Nephron (organoid): Measurements from ENCODE around the gene APPBP2.

ENCODE experiments used
- H3K27ac Mint-ChIP-seq, 3 experiments: 2 replicates each; pipeline ENCODE4 v1.8.0; 2020; ENCODE audit warnings: mixed read lengths in 3 of 3, mild to moderate bottlenecking in 2 of 3, moderate library complexity in 1 of 3
- H3K27me3 Mint-ChIP-seq: 2 replicates; pipeline ENCODE4 v1.8.0; 2021; ENCODE audit warnings: low read depth, mild to moderate bottlenecking, moderate library complexity, mixed read lengths
- H3K36me3 Mint-ChIP-seq: 2 replicates; pipeline ENCODE4 v1.8.0; 2020; ENCODE audit warnings: low read depth, mixed read lengths
- H3K4me1 Mint-ChIP-seq: 2 replicates; pipeline ENCODE4 v1.8.0; 2020; ENCODE audit warnings: mixed read lengths
- H3K4me3 Mint-ChIP-seq, 3 experiments: 2 replicates each; pipeline ENCODE4 v1.8.0; 2020; ENCODE audit warnings: mild to moderate bottlenecking in 3 of 3, mixed read lengths in 3 of 3, moderate library complexity in 2 of 3
- H3K9me3 Mint-ChIP-seq: 2 replicates; pipeline ENCODE4 v1.8.0; 2020; ENCODE audit warnings: mixed read lengths
- CTCF ChIP-seq, 3 experiments: fragments of 200-600 bp; sonication (generic); IDR thresholded peaks; one replicate each; pipeline ENCODE4 v1.5.0; 2021; ENCODE audit warnings: antibody characterized with exemption in 3 of 3; ENCODE audit not compliant: unreplicated experiment in 3 of 3

Gene APPBP2

DNA sequence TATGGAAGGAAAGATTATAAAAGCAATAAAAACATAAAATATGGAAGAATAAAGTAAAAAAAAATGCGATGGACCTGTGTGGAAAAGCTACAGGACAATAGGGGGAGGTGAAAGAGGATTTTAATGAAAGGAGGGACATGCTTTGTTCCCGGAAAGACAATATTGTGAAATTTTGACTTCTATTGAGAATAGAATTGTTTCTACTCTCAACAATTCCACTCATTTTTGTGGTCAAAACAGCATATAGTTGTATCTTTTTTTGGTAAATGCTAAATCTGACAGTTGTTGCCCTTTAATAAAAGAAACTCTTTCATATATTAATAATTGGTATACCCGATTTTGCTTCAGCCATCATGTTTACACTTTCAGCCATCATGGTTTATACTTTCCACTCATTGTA lies 22.9 kb upstream of the APPBP2 start:
- H3K36me3 Mint-ChIP-seq: peaks cover 13% of the 10 kb centered on the region
- H3K4me1 Mint-ChIP-seq: no peaks in the 10 kb centered on the region
- TF ChIP-seq CTCF (IDR thresholded peaks at IDR 0.05; ENCODE audit: unreplicated experiment in 3 of 3): no peak
- H3K4me3 Mint-ChIP-seq: no peak overlapping the region
- no peak overlapping the region for H3K27ac Mint-ChIP-seq
- H3K9me3 Mint-ChIP-seq: peaks cover 7% of the 10 kb centered on the region
- no peaks in the 10 kb centered on the region for H3K27me3 Mint-ChIP-seq

GRCh38 chr17:60545465-60546191 lies 19.6 kb upstream of the APPBP2 start:
- no peak overlapping the region for H3K27ac Mint-ChIP-seq
- H3K4me1 Mint-ChIP-seq: no peaks in the 10 kb centered on the region
- peaks cover 2% of the 10 kb centered on the region for H3K9me3 Mint-ChIP-seq
- H3K27me3 Mint-ChIP-seq: no peaks in the 10 kb centered on the region
- peaks cover 5% of the 10 kb centered on the region for H3K36me3 Mint-ChIP-seq
- no peak overlapping the region for H3K4me3 Mint-ChIP-seq
- TF ChIP-seq CTCF (IDR thresholded peaks at IDR 0.05; ENCODE audit: unreplicated experiment in 3 of 3): no peak

GRCh38 chr17:60542071-60542470 lies 16.0 kb upstream of the APPBP2 start:
- Mint-ChIP-seq H3K36me3 (no peaks in the 10 kb centered on the region), H3K27ac (no peak overlapping the region), H3K4me3 (no peak overlapping the region), H3K4me1 (no peaks in the 10 kb centered on the region), H3K27me3 (no peaks in the 10 kb centered on the region), H3K9me3 (no peaks in the 10 kb centered on the region)
- TF ChIP-seq CTCF (IDR thresholded peaks at IDR 0.05; ENCODE audit: unreplicated experiment in 3 of 3): no peak

- Mint-ChIP-seq H3K27ac (no peak overlapping the region), H3K4me1 (no peaks in the 10 kb centered on the region), H3K36me3 (no peaks in the 10 kb centered on the region), H3K9me3 (no peaks in the 10 kb centered on the region), H3K27me3 (no peaks in the 10 kb centered on the region), H3K4me3 (no peak overlapping the region)
- TF ChIP-seq CTCF (IDR thresholded peaks at IDR 0.05; ENCODE audit: unreplicated experiment in 3 of 3): no peak
These were observed 14.4 kb upstream of the APPBP2 start for GRCh38 chr17:60540460-60540859.

- TF ChIP-seq CTCF (IDR thresholded peaks at IDR 0.05; ENCODE audit: unreplicated experiment in 3 of 3): no peak
- no peaks in the 10 kb centered on the region for H3K27me3 Mint-ChIP-seq
- no peak overlapping the region for H3K27ac Mint-ChIP-seq
- no peaks in the 10 kb centered on the region for H3K36me3 Mint-ChIP-seq
- H3K4me3 Mint-ChIP-seq: no peak overlapping the region
- no peaks in the 10 kb centered on the region for H3K9me3 Mint-ChIP-seq
- H3K4me1 Mint-ChIP-seq: no peaks in the 10 kb centered on the region
These were observed 13.8 kb upstream of the APPBP2 start for GRCh38 chr17:60539807-60540206.

- no peak overlapping the region for H3K27ac Mint-ChIP-seq
- no peaks in the 10 kb centered on the region for H3K36me3 Mint-ChIP-seq
- no peaks in the 10 kb centered on the region for H3K27me3 Mint-ChIP-seq
- H3K9me3 Mint-ChIP-seq: no peaks in the 10 kb centered on the region
- TF ChIP-seq CTCF (IDR thresholded peaks at IDR 0.05; ENCODE audit: unreplicated experiment in 3 of 3): no peak
- no peaks in the 10 kb centered on the region for H3K4me1 Mint-ChIP-seq
- H3K4me3 Mint-ChIP-seq: no peak overlapping the region
These were observed 12.7 kb upstream of the APPBP2 start for GRCh38 chr17:60538726-60539125.
